Uterus (tissue), 2 donors: ENCODE results near the gene CFAP97D1.

Experiments used
- CTCF ChIP-seq, 4 experiments: fragments of 200-600 bp in 2 of 4; fragments of 450-650 bp in 2 of 4; sonication (generic) in 2 of 4; IDR thresholded peaks; one replicate each; pipeline ENCODE4 v1.5.1; 2016 to 2019; ENCODE audit warnings: antibody characterized with exemption in 4 of 4, mild to moderate bottlenecking in 2 of 4, moderate library complexity in 1 of 4
- POLR2A ChIP-seq, 2 donors: fragments of 450-650 bp; IDR thresholded peaks; one replicate each; pipeline ENCODE4 v1.6.1; 2016; ENCODE audit warnings: antibody characterized with exemption in 2 of 2, mild to moderate bottlenecking in 1 of 2, moderate library complexity in 1 of 2

GRCh38 chr17:43823350-43824084 lies 43.3 kb downstream of the CFAP97D1 start:
- no peak for TF ChIP-seq POLR2A (IDR thresholded peaks at IDR 0.05)
- no peak for TF ChIP-seq CTCF (IDR thresholded peaks at IDR 0.05)
